Stomach smooth muscle (tissue), 2 donors: ENCODE data around the gene ORAI3.

ENCODE experiments used
- H3K27ac ChIP-seq: one replicate; pipeline ENCODE4 v1.7.0; 2013; ENCODE audit warnings: mild to moderate bottlenecking, low read length, inconsistent platforms
- H3K27me3 ChIP-seq, 2 donors: one replicate each; pipeline ENCODE4 v1.7.0; 2013; ENCODE audit warnings: low read length in 2 of 2; ENCODE audit not compliant: insufficient read depth in 2 of 2, control insufficient read depth in 1 of 2
- H3K36me3 ChIP-seq, 2 donors: one replicate each; pipeline ENCODE4 v1.7.0; 2013; ENCODE audit warnings: low read length in 2 of 2; ENCODE audit not compliant: control insufficient read depth in 2 of 2, insufficient read depth in 2 of 2
- H3K4me1 ChIP-seq: one replicate; pipeline ENCODE4 v1.7.0; 2013; ENCODE audit warnings: low read length; ENCODE audit not compliant: control insufficient read depth, insufficient read depth
- H3K4me3 ChIP-seq, 2 donors: one replicate each; pipeline ENCODE4 v1.7.0; 2013; ENCODE audit warnings: low read length in 2 of 2
- H3K9ac ChIP-seq, 2 donors: one replicate each; pipeline ENCODE4 v1.7.0; 2013; ENCODE audit warnings: low read length in 2 of 2, mild to moderate bottlenecking in 1 of 2
- H3K9me3 ChIP-seq, 2 donors: one replicate each; pipeline ENCODE4 v1.7.0; 2013; ENCODE audit warnings: low read length in 2 of 2; ENCODE audit not compliant: control insufficient read depth in 2 of 2
- donor health status: healthy.
- donor health status: Pancreatic carcinoma.

ORAI3 gene

DNA sequence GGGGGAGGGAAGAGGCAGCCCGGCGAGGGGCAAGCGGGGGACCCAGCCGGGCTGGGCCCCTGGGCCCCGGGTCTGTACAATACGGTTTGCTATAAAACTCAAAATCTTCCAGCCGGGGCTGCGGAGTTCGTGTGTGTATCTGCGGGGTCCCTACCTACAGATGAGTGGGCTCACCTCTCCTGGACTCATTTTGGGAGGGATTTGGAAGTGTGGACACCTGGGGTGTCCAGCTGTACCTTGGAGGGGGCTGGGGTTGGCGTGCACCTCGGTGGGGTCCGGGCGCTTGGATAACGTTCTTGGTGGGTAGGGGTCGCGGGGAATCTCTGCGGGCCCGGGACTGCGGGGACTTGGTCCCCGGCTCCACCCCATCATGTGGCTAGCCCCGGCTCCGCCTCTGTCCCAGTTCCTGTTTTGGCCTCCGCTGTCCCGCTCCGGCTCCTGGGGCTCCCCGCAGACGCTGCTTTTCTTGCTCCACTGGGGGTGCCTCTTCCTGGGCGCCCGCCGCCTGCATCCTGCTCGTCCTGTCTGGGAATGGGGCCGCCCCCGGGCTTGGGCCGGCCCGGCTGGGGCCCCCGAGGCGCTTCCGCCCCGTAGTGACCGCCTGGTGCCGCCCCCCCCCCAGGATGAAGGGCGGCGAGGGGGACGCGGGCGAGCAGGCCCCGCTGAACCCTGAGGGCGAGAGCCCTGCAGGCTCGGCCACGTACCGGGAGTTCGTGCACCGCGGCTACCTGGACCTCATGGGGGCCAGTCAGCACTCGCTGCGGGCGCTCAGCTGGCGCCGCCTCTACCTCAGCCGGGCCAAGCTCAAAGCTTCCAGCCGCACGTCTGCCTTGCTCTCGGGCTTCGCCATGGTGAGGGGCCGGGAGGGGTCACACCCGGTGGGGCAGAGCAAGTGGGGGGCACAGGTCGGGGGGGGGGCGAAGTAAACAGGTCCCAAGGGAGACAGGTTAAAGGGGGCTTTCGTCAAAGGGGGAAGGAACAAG, at the start of gene ORAI3:
Gene ORAI3, plus strand, starts transcription at position 402 of the 983 bp plus-strand sequence. Its CDS starts 222 bp downstream, at position 624.
- H3K9me3 ChIP-seq, result no peaks in the 10 kb centered on the region
- peak within 1 kb of the TSS; percentile 71 to 81 for H3K9ac ChIP-seq
- peak within 1 kb of the TSS; percentile 85 for H3K27ac ChIP-seq
- H3K4me1 ChIP-seq, result peaks cover 37% of the 10 kb centered on the region
- H3K27me3 ChIP-seq, result no peaks in the 10 kb centered on the region
- peaks cover 0 to 5% of the 10 kb centered on the region in 2 donors for H3K36me3 ChIP-seq
- peak within 1 kb of the TSS; percentile 80 to 93 for H3K4me3 ChIP-seq

GRCh38 chr16:30899794-30900193, 49.1 kb upstream of the ORAI3 start:
- Histone ChIP-seq H3K4me1 (peaks cover 41% of the 10 kb centered on the region), H3K27me3 (no peaks in the 10 kb centered on the region), H3K4me3 (no peak overlapping the region), H3K36me3 (peaks cover 0 to 3% of the 10 kb centered on the region in 2 donors), H3K9ac (no peak overlapping the region), H3K27ac (no peak overlapping the region), H3K9me3 (no peaks in the 10 kb centered on the region)

- Histone ChIP-seq H3K9me3 (no peaks in the 10 kb centered on the region), H3K27ac (no peak overlapping the region), H3K4me1 (peaks cover 33% of the 10 kb centered on the region), H3K36me3 (peaks cover 0 to 3% of the 10 kb centered on the region in 2 donors), H3K9ac (no peak overlapping the region), H3K27me3 (no peaks in the 10 kb centered on the region), H3K4me3 (no peak overlapping the region)
Observed at GRCh38 chr16:30900588-30900987, 48.3 kb upstream of the ORAI3 start.

- peaks cover 3% of the 10 kb centered on the region in 2 donors for H3K36me3 ChIP-seq
- H3K9ac ChIP-seq, result peak overlapping the region; percentile 66 to 70
- peak overlapping the region; percentile 24 for H3K27ac ChIP-seq
- no peaks in the 10 kb centered on the region for H3K9me3 ChIP-seq
- H3K4me3 ChIP-seq, result peak overlapping the region; percentile 65 to 76
- peaks cover 26% of the 10 kb centered on the region for H3K4me1 ChIP-seq
- H3K27me3 ChIP-seq, result no peaks in the 10 kb centered on the region
Observed at GRCh38 chr16:30901201-30902028, 47.5 kb upstream of the ORAI3 start.

- peak overlapping the region; percentile 65 to 76 for H3K4me3 ChIP-seq
- H3K36me3 ChIP-seq, result peaks cover 3% of the 10 kb centered on the region in 2 donors
- peak overlapping the region; percentile 84 for H3K27ac ChIP-seq
- peak overlapping the region; percentile 75 to 80 for H3K9ac ChIP-seq
- peaks cover 18% of the 10 kb centered on the region for H3K4me1 ChIP-seq
- no peaks in the 10 kb centered on the region for H3K27me3 ChIP-seq
- no peaks in the 10 kb centered on the region for H3K9me3 ChIP-seq
Observed at GRCh38 chr16:30902029-30902972, 46.6 kb upstream of the ORAI3 start.

DNA sequence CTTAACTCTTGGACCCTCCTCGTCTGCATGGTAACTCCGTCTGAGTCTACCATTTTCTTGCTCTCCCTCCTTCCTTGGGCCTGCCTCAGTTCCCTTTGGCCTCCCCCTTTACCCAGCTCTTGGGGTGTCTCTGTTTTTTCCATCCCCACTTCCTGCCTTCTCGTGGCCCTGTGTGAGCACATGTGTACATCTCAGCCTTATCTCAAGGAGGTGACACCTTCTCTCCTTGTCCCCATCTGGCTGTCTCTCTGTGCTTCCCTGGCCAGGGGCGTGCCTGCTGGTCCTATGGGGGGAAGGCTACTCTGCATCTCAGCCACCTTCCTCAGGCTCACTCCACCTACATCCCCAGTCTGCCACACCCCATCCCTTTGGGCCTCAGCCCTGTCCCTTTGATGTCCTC, 45.9 kb upstream of the ORAI3 start:
- Histone ChIP-seq H3K27me3 (no peaks in the 10 kb centered on the region), H3K9me3 (no peaks in the 10 kb centered on the region), H3K4me1 (peaks cover 15% of the 10 kb centered on the region), H3K36me3 (peaks cover 3% of the 10 kb centered on the region in 2 donors), H3K27ac (peak overlapping the region; percentile 84), H3K4me3 (peak overlapping the region in 1 of 2 donors; percentile 76), H3K9ac (peak overlapping the region; percentile 42 to 80)

DNA sequence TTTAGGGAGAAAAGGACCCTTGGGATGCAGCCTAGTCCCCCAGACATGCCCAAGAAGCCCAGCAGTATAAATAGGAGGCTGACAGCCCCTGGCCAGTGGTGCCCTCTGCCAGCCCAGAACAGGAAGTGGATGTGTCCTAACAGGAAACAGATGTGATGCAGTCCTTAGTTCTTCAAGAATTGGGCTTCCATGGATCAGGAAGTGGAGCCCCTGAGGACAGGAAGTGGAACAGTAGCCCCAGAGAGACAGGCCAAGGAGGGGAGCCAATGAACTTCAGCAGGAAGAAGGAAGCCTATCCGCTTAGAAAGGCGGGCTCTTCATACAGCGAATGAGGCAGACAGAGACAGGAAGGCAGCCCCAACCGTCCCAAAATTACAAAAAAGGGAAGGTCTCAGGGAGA, 45.3 kb upstream of the ORAI3 start:
- Histone ChIP-seq H3K9me3 (no peaks in the 10 kb centered on the region), H3K27ac (peak overlapping the region; percentile 46), H3K36me3 (peaks cover 3% of the 10 kb centered on the region in 2 donors), H3K27me3 (no peaks in the 10 kb centered on the region), H3K4me3 (no peak overlapping the region), H3K9ac (no peak overlapping the region), H3K4me1 (peaks cover 15% of the 10 kb centered on the region)

GRCh38 chr16:30904114-30904780, 44.6 kb upstream of the ORAI3 start:
- H3K36me3 ChIP-seq, result peaks cover 3% of the 10 kb centered on the region in 2 donors
- no peaks in the 10 kb centered on the region for H3K27me3 ChIP-seq
- no peak overlapping the region for H3K4me3 ChIP-seq
- no peaks in the 10 kb centered on the region for H3K9me3 ChIP-seq
- peaks cover 15% of the 10 kb centered on the region for H3K4me1 ChIP-seq
- H3K27ac ChIP-seq, result peak overlapping the region; percentile 46
- no peak overlapping the region for H3K9ac ChIP-seq

GRCh38 chr16:30907064-30907463, 41.8 kb upstream of the ORAI3 start:
- no peak overlapping the region for H3K9ac ChIP-seq
- no peaks in the 10 kb centered on the region for H3K9me3 ChIP-seq
- H3K27me3 ChIP-seq, result no peaks in the 10 kb centered on the region
- no peak overlapping the region for H3K27ac ChIP-seq
- H3K4me3 ChIP-seq, result no peak overlapping the region
- peaks cover 8% of the 10 kb centered on the region for H3K4me1 ChIP-seq
- H3K36me3 ChIP-seq, result peaks cover 0 to 3% of the 10 kb centered on the region in 2 donors
